HepG2 (cell line): ENCODE measurements around the gene PRKAR1B. TPM values are rescaled to one million over a fixed set of nuclear protein-coding genes. Genes with fewer than 3 reads are reported as not detected.

Experiments
- CBX2 ChIP-seq, 2 experiments: fragments of 200-600 bp in 1 of 2; sonication (generic); formaldehyde crosslinking in 1 of 2; IDR thresholded peaks; 2 replicates each; pipeline versions ENCODE4 v1.7.0 to v1.8.1; 2018 to 2022; ENCODE audit warnings: low read depth in 2 of 2, low read length in 1 of 2, mild to moderate bottlenecking in 1 of 2, missing genetic modification reagents in 1 of 2
- FOXA3 ChIP-seq: IDR thresholded peaks from 2 replicates; pipeline ENCODE4 v1.6.1; 2016; ENCODE audit warnings: missing genetic modification reagents, missing compliant biosample characterization
- GMEB2 ChIP-seq: IDR thresholded peaks from 2 replicates; pipeline ENCODE4 v1.6.1; 2016; ENCODE audit warnings: missing biosample characterization, missing genetic modification reagents, low read depth
- HNF4G ChIP-seq, 2 experiments: sonication (generic) in 1 of 2; formaldehyde crosslinking in 1 of 2; IDR thresholded peaks; 2 replicates each; pipeline versions ENCODE4 v1.4.0 to v1.6.1; 2011 to 2020; ENCODE audit warnings: borderline replicate concordance in 2 of 2, low read depth in 2 of 2, mild to moderate bottlenecking in 2 of 2, low read length in 1 of 2, missing genetic modification reagents in 1 of 2, moderate library complexity in 1 of 2
- MBNL3 ChIP-seq: fragments of 250-450 bp; sonication (Bioruptor Pico); conservative IDR thresholded peaks from 2 replicates; pipeline ENCODE4 v1.8.0; 2022; ENCODE audit warnings: mild to moderate bottlenecking, inconsistent platforms
- MLX ChIP-seq: IDR thresholded peaks from 2 replicates; pipeline ENCODE4 v1.6.1; 2016
- NKX3-1 ChIP-seq: sonication (generic); formaldehyde crosslinking; IDR thresholded peaks from 2 replicates; pipeline ENCODE4 v1.5.0; 2020; ENCODE audit warnings: missing genetic modification reagents
- NR2F1 ChIP-seq, 2 experiments: fragments of 450-650 bp in 1 of 2; formaldehyde crosslinking in 1 of 2; IDR thresholded peaks; 2 replicates each; pipeline versions ENCODE4 v1.5.0 to v1.6.1; 2016 to 2020; ENCODE audit warnings: mild to moderate bottlenecking in 1 of 2, missing compliant biosample characterization in 1 of 2, missing genetic modification reagents in 1 of 2, moderate library complexity in 1 of 2
- SPEN ChIP-seq: sonication (generic); formaldehyde crosslinking; IDR thresholded peaks from 2 replicates; pipeline ENCODE4 v1.5.1; 2020; ENCODE audit warnings: low read depth, mild to moderate bottlenecking, missing genetic modification reagents
- STAT6 ChIP-seq: sonication (generic); formaldehyde crosslinking; IDR thresholded peaks from 2 replicates; pipeline ENCODE4 v1.4.0; 2020; ENCODE audit warnings: missing genetic modification reagents, mild to moderate bottlenecking, borderline replicate concordance
- TOPORS ChIP-seq: sonication (generic); formaldehyde crosslinking; IDR thresholded peaks from 2 replicates; pipeline ENCODE4 v1.8.0; 2023; ENCODE audit warnings: mild to moderate bottlenecking, missing genetic modification reagents
- ZNF142 ChIP-seq: sonication (generic); formaldehyde crosslinking; IDR thresholded peaks from 2 replicates; pipeline ENCODE4 v1.4.0; 2020; ENCODE audit warnings: missing genetic modification reagents
- ZNF543 ChIP-seq: sonication (generic); formaldehyde crosslinking; IDR thresholded peaks from 2 replicates; pipeline ENCODE4 v1.4.0; 2020; ENCODE audit warnings: mild to moderate bottlenecking, missing genetic modification reagents
- ZNF704 ChIP-seq: sonication (generic); formaldehyde crosslinking; IDR thresholded peaks from 2 replicates; pipeline ENCODE4 v1.8.1; 2023; ENCODE audit warnings: mild to moderate bottlenecking, inconsistent platforms, moderate library complexity, missing genetic modification reagents, borderline replicate concordance
- polyA plus RNA-seq, 8 experiments: library from polyadenylated mRNA; depleted of rRNA in 3 of 8; stranded (reverse) in 7 of 8; unstranded in 1 of 8; fragments of >200 nt; fragmentation: Illumina TruSeq in 4 of 8; extraction: Trizol in 4 of 8; gene quantifications; 2 replicates each; pipeline versions ENCODE4 v1.2.1 to v1.2.3, GENCODE V29; 2011 to 2016; ENCODE audit warnings: low read depth in 4 of 8, missing spikeins in 1 of 8, mixed read lengths in 1 of 8; ENCODE audit not compliant: insufficient read depth in 1 of 8
- total RNA-seq, 5 experiments: library from RNA; depleted of rRNA; stranded (reverse); fragments of >200 nt; fragmentation: Illumina TruSeq; extraction: Trizol; gene quantifications; 2 replicates each; pipeline ENCODE4 v1.2.3, GENCODE V29; 2016; ENCODE audit warnings: low read depth in 1 of 5

The PRKAR1B gene
- total and polyA plus RNA-seq, 2 of the 13 experiments (the other 11 are each of a cell fraction or from before 2014, with no cell fraction given) = 7.9 to 28.2 TPM

- 0 out of 2 replicates have a peak, but pooled peaks have one; percentile 31 for TF ChIP-seq GMEB2
- peak; percentile 89 for TF ChIP-seq MLX (CRISPR knock-in tag)
- TF ChIP-seq HNF4G (IDR thresholded peaks at IDR 0.05; ENCODE audit: borderline replicate concordance, low read depth, low read length) = peak; percentile 73
- peak; percentile 82; the same call in 1 of the 2 replicates for TF ChIP-seq HNF4G (CRISPR knock-in tag; IDR thresholded peaks at IDR 0.05; ENCODE audit: borderline replicate concordance, low read depth)
- TF ChIP-seq MBNL3 = no peak
- no peak for TF ChIP-seq CBX2 (IDR thresholded peaks at IDR 0.05; ENCODE audit: low read depth, low read length)
- no peak for TF ChIP-seq CBX2 (CRISPR knock-in tag; IDR thresholded peaks at IDR 0.05; ENCODE audit: low read depth)
- TF ChIP-seq FOXA3 (CRISPR knock-in tag) = peak; percentile 60
- TF ChIP-seq NR2F1 (CRISPR knock-in tag; IDR thresholded peaks at IDR 0.05) = peak in 1 of 2 experiments; percentile 33; a peak in 1 of 4 replicates
- TF ChIP-seq TOPORS = 0 out of 2 replicates have a peak, but pooled peaks have one; percentile 32
- peak; percentile 12; the same call in 1 of the 2 replicates for TF ChIP-seq STAT6 (CRISPR knock-in tag)
- TF ChIP-seq NKX3-1 (CRISPR knock-in tag) = 0 out of 2 replicates have a peak, but pooled peaks have one; percentile 12
- no peak for TF ChIP-seq ZNF142 (CRISPR knock-in tag)
- peak; percentile 24; the same call in 1 of the 2 replicates for TF ChIP-seq SPEN (CRISPR knock-in tag)
- TF ChIP-seq ZNF704 (CRISPR knock-in tag) = peak; percentile 36; the same call in 1 of the 2 replicates
- 0 out of 2 replicates have a peak, but pooled peaks have one; percentile 42 for TF ChIP-seq ZNF543 (CRISPR knock-in tag)
These were observed 174.0 kb downstream of the PRKAR1B start (continued) for GRCh38 chr7:552868-553635.
